Measurements from ENCODE around the gene AK6.
A peak's percentile ranks its signal among the peaks of the same experiment; 100 is the strongest.
"Not testable (repeated sequence)": the region's sequence is repeated elsewhere in the genome, so short reads cannot be mapped to it uniquely, and the experiment has no call there.

The AK6 gene

GRCh38 chr5:69369340-69370121 lies at the start of gene AK6, which contains the start of the genes RAD17 and TAF9:
Gene AK6 (minus strand): TSS chr5:69369520. CDS start chr5:69369490, 30 bp downstream.
Gene RAD17 (plus strand): TSS chr5:69369818. CDS start chr5:69372209, 2,391 bp downstream.
Gene TAF9 (minus strand): TSS chr5:69369520. CDS start chr5:69365737, 3,783 bp downstream.
- peak; percentile 92 for DNase-seq

GRCh38 chr5:69418554-69418953 lies 49.2 kb upstream of the AK6 start:
- no peak for DNase-seq

- DNase-seq, result no peak
These were observed 47.4 kb upstream of the AK6 start for GRCh38 chr5:69416699-69417098.

- no peak for DNase-seq
These were observed 46.9 kb upstream of the AK6 start for GRCh38 chr5:69416180-69416579.

- no peak for DNase-seq
These were observed 46.3 kb upstream of the AK6 start for GRCh38 chr5:69415584-69415958.

GRCh38 chr5:69414885-69415583 lies 45.7 kb upstream of the AK6 start, which contains the start of gene MARVELD2:
Gene MARVELD2 (plus strand): TSS chr5:69415116. CDS start chr5:69419386, 4,270 bp downstream.
- peak; percentile 42 for DNase-seq

GRCh38 chr5:69404659-69405330 lies 35.5 kb upstream of the AK6 start:
- no peak for DNase-seq

- DNase-seq, result no peak
These were observed 9.1 kb upstream of the AK6 start for GRCh38 chr5:69378376-69378775.

GRCh38 chr5:69374911-69375446 lies 5.7 kb upstream of the AK6 start:
- DNase-seq, result no peak

- DNase-seq, result no peak
These were observed 3.1 kb upstream of the AK6 start for GRCh38 chr5:69372394-69372793.

GRCh38 chr5:69370335-69370734 lies 1.0 kb upstream of the AK6 start:
- not testable (repeated sequence) for DNase-seq

- peak; percentile 18 for DNase-seq
These were observed 621 bp downstream of the AK6 start for GRCh38 chr5:69368458-69369339.

- DNase-seq, result no peak
These were observed 1.5 kb downstream of the AK6 start for GRCh38 chr5:69367697-69368279.

GRCh38 chr5:69364850-69365249 lies 4.5 kb downstream of the AK6 start:
- DNase-seq, result no peak

- DNase-seq, result no peak
These were observed 4.9 kb downstream of the AK6 start for GRCh38 chr5:69364414-69364813.

- DNase-seq, result no peak
These were observed 8.9 kb downstream of the AK6 start for GRCh38 chr5:69360442-69360841.

- no peak for DNase-seq
These were observed 9.6 kb downstream of the AK6 start for GRCh38 chr5:69359699-69360098.

- DNase-seq, result no peak
These were observed 18.7 kb downstream of the AK6 start for GRCh38 chr5:69350664-69351063.

GRCh38 chr5:69343083-69343482 lies 26.2 kb downstream of the AK6 start:
- DNase-seq, result no peak

GRCh38 chr5:69341520-69342161 lies 27.7 kb downstream of the AK6 start:
- no peak for DNase-seq

- DNase-seq, result no peak
These were observed 33.9 kb downstream of the AK6 start for GRCh38 chr5:69335341-69335935.
